ENCODE measurements around the gene SOD1.

- no peak for TF ChIP-seq CTCF (IDR thresholded peaks at IDR 0.05; ENCODE audit: low read length)
- no peak for TF ChIP-seq EZH2 (IDR thresholded peaks at IDR 0.05; ENCODE audit: borderline replicate concordance, low read length)
These were observed 33.7 kb downstream of the SOD1 start for GRCh38 chr21:31693222-31693621.

Measured in OCI-LY1 (cell line).